SH-SY5Y (cell line): ENCODE results near the gene CERKL.
A peak's percentile ranks its signal among the peaks of the same experiment; 100 is the strongest.

Experiments
- GATA2 ChIP-seq: IDR thresholded peaks from 2 replicates; pipeline ENCODE4 v1.6.1; 2011; ENCODE audit warnings: mild to moderate bottlenecking, low read depth, low read length
- GATA3 ChIP-seq: IDR thresholded peaks from 2 replicates; pipeline ENCODE4 v1.6.1; 2011; ENCODE audit warnings: low read depth, mild to moderate bottlenecking, low read length, moderate library complexity

CERKL gene

GRCh38 chr2:181585732-181586131, 71.2 kb downstream of the CERKL start:
- TF ChIP-seq GATA3, result no peak
- no peak for TF ChIP-seq GATA2

- TF ChIP-seq GATA2 (no peak), GATA3 (no peak)
Observed at GRCh38 chr2:181581534-181581933, 75.4 kb downstream of the CERKL start.

DNA sequence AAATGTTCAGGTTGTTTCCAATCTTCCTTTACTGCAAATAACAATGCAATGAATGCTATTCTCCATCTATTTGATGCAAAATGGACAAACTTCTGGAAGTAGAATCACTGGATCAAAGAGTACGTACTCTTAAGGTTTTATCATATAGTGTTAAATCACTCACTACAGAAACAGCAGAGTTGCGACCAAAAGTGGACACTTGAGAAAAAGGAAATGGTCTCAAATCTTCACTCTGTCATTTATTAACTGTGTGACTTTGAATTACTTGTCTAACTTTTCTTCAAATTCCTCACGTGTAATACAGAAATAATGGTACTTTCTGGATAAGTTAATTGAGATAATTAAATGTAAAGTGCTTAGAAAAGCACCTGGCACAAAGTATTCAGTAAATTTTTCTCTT, 78.1 kb downstream of the CERKL start:
- no peak for TF ChIP-seq GATA2
- no peak for TF ChIP-seq GATA3

- TF ChIP-seq GATA2, result no peak
- no peak for TF ChIP-seq GATA3
Observed at GRCh38 chr2:181576431-181576830, 80.5 kb downstream of the CERKL start.

- TF ChIP-seq GATA3 (no peak), GATA2 (no peak)
Observed at GRCh38 chr2:181575650-181576025, 81.3 kb downstream of the CERKL start.

DNA sequence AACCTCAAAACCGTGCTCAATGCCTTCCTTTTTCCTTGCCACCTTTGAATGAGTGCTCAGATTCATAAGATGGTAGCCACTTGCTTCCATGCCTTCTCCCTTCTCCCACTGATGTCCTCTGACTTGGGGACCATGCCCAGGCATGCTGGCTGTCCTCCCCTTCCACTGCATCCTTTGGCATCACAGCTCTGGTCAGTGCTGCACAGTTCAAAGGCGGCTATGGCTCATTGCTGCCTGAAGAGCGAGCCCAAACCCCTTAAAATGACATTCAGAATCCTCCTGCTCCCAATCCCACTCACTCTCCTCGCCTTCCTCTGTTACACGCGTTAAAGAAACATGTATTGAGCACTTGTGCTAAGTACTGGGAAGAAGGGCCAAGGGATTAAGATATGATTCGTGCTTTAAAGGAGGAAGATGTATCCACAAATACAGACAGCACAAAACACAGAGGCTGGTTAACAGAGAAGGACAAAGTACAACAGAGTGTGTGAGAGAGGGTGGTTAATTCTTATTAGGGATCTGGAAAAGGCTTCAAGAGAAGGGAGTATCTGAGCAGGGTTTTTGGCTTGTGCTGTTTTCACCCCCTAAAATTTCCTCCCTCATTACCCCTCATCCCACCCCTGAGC, 81.8 kb downstream of the CERKL start:
- no peak for TF ChIP-seq GATA2

- TF ChIP-seq GATA2 (peak; percentile 45; the same call in 1 of the 2 replicates), GATA3 (no peak)
Observed at GRCh38 chr2:181574321-181574720, 82.6 kb downstream of the CERKL start.

GRCh38 chr2:181573140-181573736, 83.7 kb downstream of the CERKL start:
- TF ChIP-seq GATA2 (no peak), GATA3 (no peak)

GRCh38 chr2:181570833-181571661, 85.9 kb downstream of the CERKL start:
- TF ChIP-seq GATA2 (no peak), GATA3 (no peak)

DNA sequence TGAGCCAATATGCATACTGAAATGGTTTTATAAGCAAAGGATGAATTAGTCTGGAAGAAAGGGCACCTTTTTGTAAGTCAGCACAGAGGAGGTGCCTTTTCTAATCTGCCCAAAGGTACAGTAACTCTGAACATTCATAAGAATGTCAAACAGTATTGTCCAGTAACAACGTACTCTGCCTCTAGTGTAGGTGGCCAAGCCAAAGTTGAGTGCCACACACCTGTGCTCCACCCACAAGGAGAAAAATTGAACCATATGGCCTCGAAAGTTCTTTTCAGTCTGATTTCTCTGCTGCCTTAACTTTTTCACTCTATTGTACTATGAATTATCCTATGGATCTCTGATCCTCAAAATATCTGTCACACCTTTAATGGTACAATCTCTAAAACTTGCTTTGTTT, 86.8 kb downstream of the CERKL start:
- TF ChIP-seq GATA3, result no peak
- TF ChIP-seq GATA2, result no peak

- TF ChIP-seq GATA3 (no peak), GATA2 (no peak)
Observed at GRCh38 chr2:181566334-181567032, 90.4 kb downstream of the CERKL start.

DNA sequence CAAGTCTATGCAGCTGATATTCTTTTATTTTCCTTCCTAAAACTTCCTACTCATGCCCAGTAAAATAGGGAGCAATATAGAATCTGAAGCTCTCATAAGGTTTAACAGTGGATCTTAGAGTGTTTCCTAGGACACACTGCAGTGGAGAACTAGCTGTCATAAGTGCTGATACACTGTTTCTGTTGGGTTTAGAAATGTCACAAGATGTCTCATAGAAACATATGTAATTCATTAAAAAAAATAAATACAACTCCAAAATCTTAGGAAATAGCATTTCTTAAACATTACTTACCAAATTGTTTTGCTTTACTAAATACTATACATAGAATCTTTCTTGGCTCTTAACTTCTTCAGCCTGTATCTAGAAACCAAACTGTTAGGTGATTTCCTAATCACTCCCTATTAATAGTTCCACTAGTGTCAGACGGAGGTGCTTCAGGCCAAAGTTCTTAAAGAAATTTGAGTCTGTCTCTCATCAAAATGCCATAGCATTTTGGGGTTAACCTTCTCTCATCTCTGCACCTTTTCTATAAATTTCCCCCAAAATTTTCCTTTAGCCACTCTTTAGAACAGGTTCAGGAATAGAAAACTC, 93.7 kb downstream of the CERKL start:
- TF ChIP-seq GATA3 (no peak), GATA2 (no peak)

- TF ChIP-seq GATA3 (no peak), GATA2 (no peak)
Observed at GRCh38 chr2:181558371-181558770, 98.5 kb downstream of the CERKL start.
